GM18505 (cell line): Measurements from ENCODE around the gene APEH.

ENCODE experiments used
- ATAC-seq: cut with Tn5 transposase; IDR thresholded peaks from one replicate; pipeline ENCODE4 v1.9.1; 2021; ENCODE audit not compliant: unreplicated experiment
- POLR2A ChIP-seq: IDR thresholded peaks from 4 replicates; pipeline ENCODE4 v1.6.1; 2011; ENCODE audit warnings: borderline replicate concordance; ENCODE audit not compliant: insufficient read depth, insufficient read length; ENCODE audit errors: extremely low read depth

Gene APEH

GRCh38 chr3:49704629-49705028, 30.5 kb downstream of the APEH start:
- ATAC-seq: no peak
- TF ChIP-seq POLR2A: no peak

- TF ChIP-seq POLR2A: no peak
- ATAC-seq: no peak
Observed at GRCh38 chr3:49705390-49705960, 31.3 kb downstream of the APEH start.

GRCh38 chr3:49706456-49707112, 32.4 kb downstream of the APEH start:
- TF ChIP-seq POLR2A: no peak
- no peak for ATAC-seq

- ATAC-seq: no peak
- TF ChIP-seq POLR2A: no peak
Observed at GRCh38 chr3:49707113-49707480, 32.9 kb downstream of the APEH start.

GRCh38 chr3:49709852-49710251, 35.7 kb downstream of the APEH start:
- ATAC-seq: no peak
- TF ChIP-seq POLR2A: no peak

- no peak for TF ChIP-seq POLR2A
- ATAC-seq: no peak
Observed at GRCh38 chr3:49711489-49711888, 37.3 kb downstream of the APEH start.

- no peak for ATAC-seq
- no peak for TF ChIP-seq POLR2A
Observed at GRCh38 chr3:49712166-49712565, 38.0 kb downstream of the APEH start.

GRCh38 chr3:49712631-49713317, 38.6 kb downstream of the APEH start:
- no peak for TF ChIP-seq POLR2A
- no peak for ATAC-seq

- TF ChIP-seq POLR2A: no peak
- no peak for ATAC-seq
Observed at GRCh38 chr3:49713336-49714105, 39.4 kb downstream of the APEH start.

- no peak for TF ChIP-seq POLR2A
- ATAC-seq: no peak
Observed at GRCh38 chr3:49714728-49715550, 40.8 kb downstream of the APEH start.

- TF ChIP-seq POLR2A: peak; percentile 16
- ATAC-seq: no peak
Observed at GRCh38 chr3:49715611-49716121, 41.5 kb downstream of the APEH start.

GRCh38 chr3:49716169-49716568, 42.0 kb downstream of the APEH start:
- ATAC-seq: no peak

More at GRCh38 chr3:49716169-49716568, 42.0 kb downstream of the APEH start:
- no peak for TF ChIP-seq POLR2A
